Measurements from ENCODE around the gene NMUR2.

Gene NMUR2
- total RNA-seq = 0 to 0.09 (median 0) reads per million in 4 experiments

- DNase-seq = no peak
Observed at GRCh38 chr5:152405145-152405544, at the start of gene NMUR2. Gene NMUR2 (minus strand): TSS chr5:152405279. CDS start chr5:152405113, 166 bp downstream.

- no peak for DNase-seq
Observed at GRCh38 chr5:152443935-152444334, 38.9 kb upstream of the NMUR2 start.

- DNase-seq = no peak
Observed at GRCh38 chr5:152439791-152440190, 34.7 kb upstream of the NMUR2 start.

GRCh38 chr5:152437866-152438265 lies 32.8 kb upstream of the NMUR2 start:
- DNase-seq = no peak

- DNase-seq = no peak
Observed at GRCh38 chr5:152427721-152428120, 22.6 kb upstream of the NMUR2 start.

- DNase-seq = no peak
Observed at GRCh38 chr5:152425083-152425482, 20.0 kb upstream of the NMUR2 start.

- DNase-seq = no peak
Observed at GRCh38 chr5:152424501-152424900, 19.4 kb upstream of the NMUR2 start.

- DNase-seq = no peak
Observed at GRCh38 chr5:152422081-152422480, 17.0 kb upstream of the NMUR2 start.

GRCh38 chr5:152412129-152412528 lies 7.0 kb upstream of the NMUR2 start:
- DNase-seq = no peak

GRCh38 chr5:152406082-152406481 lies 1.0 kb upstream of the NMUR2 start:
- DNase-seq = no peak

GRCh38 chr5:152404494-152404893 lies 585 bp downstream of the NMUR2 start:
- DNase-seq = no peak

GRCh38 chr5:152403046-152403445 lies 2.0 kb downstream of the NMUR2 start:
- DNase-seq = no peak

GRCh38 chr5:152400846-152401245 lies 4.2 kb downstream of the NMUR2 start:
- DNase-seq = no peak

GRCh38 chr5:152397581-152397980 lies 7.5 kb downstream of the NMUR2 start:
- no peak for DNase-seq

GRCh38 chr5:152393441-152393840 lies 11.6 kb downstream of the NMUR2 start:
- DNase-seq = no peak

- no peak for DNase-seq
Observed at GRCh38 chr5:152389208-152389849, 15.8 kb downstream of the NMUR2 start.

GRCh38 chr5:152388610-152389009 lies 16.5 kb downstream of the NMUR2 start:
- DNase-seq = no peak

- DNase-seq = no peak
Observed at GRCh38 chr5:152380415-152381123, 24.5 kb downstream of the NMUR2 start.

- DNase-seq = no peak
Observed at GRCh38 chr5:152379331-152379730, 25.7 kb downstream of the NMUR2 start.

- no peak for DNase-seq
Observed at GRCh38 chr5:152378730-152379129, 26.3 kb downstream of the NMUR2 start.

GRCh38 chr5:152376886-152377285 lies 28.2 kb downstream of the NMUR2 start:
- DNase-seq = no peak

GRCh38 chr5:152374711-152375275 lies 30.3 kb downstream of the NMUR2 start:
- no peak for DNase-seq

GRCh38 chr5:152372875-152373274 lies 32.2 kb downstream of the NMUR2 start:
- no peak for DNase-seq

GRCh38 chr5:152369298-152369697 lies 35.8 kb downstream of the NMUR2 start:
- no peak for DNase-seq

Data from effector CD8-positive, alpha-beta T cell (primary cell).